Panc1 (cell line): ENCODE data around the gene RIMS1. TPM values are rescaled to one million over a fixed set of nuclear protein-coding genes. Genes with fewer than 3 reads are reported as not detected.

Source experiments
- ATAC-seq: fragments of 200-7000 bp; cut with Tn5 transposase; 2 replicates; pipeline ENCODE4 v1.9.1; 2020; ENCODE audit warnings: mild to moderate bottlenecking, moderate library complexity
- BruUV-seq: library from RNA; stranded (reverse); fragments of 400-500 nt; replicated peaks from 2 replicates; lab custom pipeline; 2021; lab: Mats Ljungman, UMichigan
- CTCF ChIA-PET: fragments of 300-600 bp; sonication (Branson Sonifier 250); formaldehyde crosslinking; loops from one replicate; lab custom pipeline; 2022; ENCODE audit warnings: antibody characterized with exemption; lab: Charles Lee
- POLR2A ChIA-PET: fragments of 300-600 bp; sonication (Branson Sonifier 250); formaldehyde crosslinking; loops from one replicate; lab custom pipeline; 2022; ENCODE audit warnings: antibody characterized with exemption; lab: Charles Lee
- DNase-seq: peaks from one replicate; pipeline ENCODE4 v3.0.0-alpha.2; 2010; ENCODE audit warnings: low read depth, low spot score
- H3K27ac ChIP-seq: 2 replicates; pipeline ENCODE4 v1.5.1; 2011; ENCODE audit warnings: mild to moderate bottlenecking, low read length, inconsistent platforms
- H3K27me3 ChIP-seq: fragments of 200-500 bp; sonication (Bioruptor generic); 2 replicates; pipeline ENCODE4 v1.6.0; 2014; ENCODE audit warnings: low read length, inconsistent platforms; ENCODE audit not compliant: control insufficient read depth, insufficient read depth
- H3K36me3 ChIP-seq: fragments of 200-500 bp; sonication (Bioruptor generic); 2 replicates; pipeline ENCODE4 v1.5.1; 2014; ENCODE audit warnings: inconsistent platforms, mild to moderate bottlenecking, low read length, moderate library complexity; ENCODE audit not compliant: control insufficient read depth, insufficient read depth
- H3K4me1 ChIP-seq: 2 replicates; pipeline ENCODE4 v1.5.1; 2011; ENCODE audit warnings: inconsistent platforms, mild to moderate bottlenecking, low read length, moderate library complexity; ENCODE audit not compliant: control insufficient read depth, insufficient read depth
- H3K4me3 ChIP-seq, 2 experiments: 2 replicates each; pipeline ENCODE4 v1.5.1; 2011 to 2012; ENCODE audit warnings: low read depth in 2 of 2, low read length in 2 of 2, mild to moderate bottlenecking in 2 of 2, inconsistent platforms in 1 of 2, moderate library complexity in 1 of 2
- H3K9me3 ChIP-seq: fragments of 200-500 bp; sonication (Bioruptor generic); 2 replicates; pipeline ENCODE4 v1.5.1; 2014; ENCODE audit warnings: low read depth, mild to moderate bottlenecking, inconsistent platforms, low read length, moderate library complexity; ENCODE audit not compliant: control insufficient read depth, insufficient read depth
- POLR2AphosphoS5 ChIP-seq: IDR thresholded peaks from 2 replicates; pipeline ENCODE4 v1.6.1; 2012; ENCODE audit warnings: mild to moderate bottlenecking, low read depth, low read length, moderate library complexity
- SIN3A ChIP-seq: IDR thresholded peaks from 2 replicates; pipeline ENCODE4 v1.6.1; 2012; ENCODE audit warnings: low read depth, mild to moderate bottlenecking, low read length, moderate library complexity, borderline replicate concordance; ENCODE audit not compliant: insufficient read depth
- TCF7L2 ChIP-seq: IDR thresholded peaks from 2 replicates; pipeline ENCODE4 v1.6.1; 2011; ENCODE audit warnings: mild to moderate bottlenecking, low read depth, low read length, inconsistent platforms
- in situ Hi-C: cut with HindIII; loops from 2 replicates; pipeline ENCODE4 v1.10.0; 2016; ENCODE audit warnings: low sequenced_read_pairs, low pct_unique_long_range_greater_than_20kb
- intact Hi-C: fragments of 100-400 bp; cut with micrococcal nuclease; formaldehyde crosslinking; loops from one replicate; pipeline ENCODE4 v1.10.0; 2022; ENCODE audit not compliant: unreplicated experiment
- total RNA-seq: library from RNA; stranded (reverse); gene quantifications from one replicate; pipeline ENCODE4 v1.2.1, GENCODE V29; 2021; ENCODE audit not compliant: unreplicated experiment
- TF ChIP-seq, protein P1 (sequence below), 2 experiments: IDR thresholded peaks; 2 replicates each; pipeline ENCODE4 v1.6.1; 2011 to 2012; ENCODE audit warnings: low read depth in 2 of 2, control low read depth in 1 of 2, low read length in 1 of 2, mild to moderate bottlenecking in 1 of 2, moderate library complexity in 1 of 2; ENCODE audit not compliant: insufficient read depth in 1 of 2
- TF ChIP-seq, protein P2 (sequence below): fragments of 450-650 bp; IDR thresholded peaks from 2 replicates; pipeline ENCODE4 v1.5.1; 2017; ENCODE audit warnings: mild to moderate bottlenecking

RIMS1 gene
- total RNA-seq, 1 experiment from 2014 or later = 0.18 TPM

DNA sequence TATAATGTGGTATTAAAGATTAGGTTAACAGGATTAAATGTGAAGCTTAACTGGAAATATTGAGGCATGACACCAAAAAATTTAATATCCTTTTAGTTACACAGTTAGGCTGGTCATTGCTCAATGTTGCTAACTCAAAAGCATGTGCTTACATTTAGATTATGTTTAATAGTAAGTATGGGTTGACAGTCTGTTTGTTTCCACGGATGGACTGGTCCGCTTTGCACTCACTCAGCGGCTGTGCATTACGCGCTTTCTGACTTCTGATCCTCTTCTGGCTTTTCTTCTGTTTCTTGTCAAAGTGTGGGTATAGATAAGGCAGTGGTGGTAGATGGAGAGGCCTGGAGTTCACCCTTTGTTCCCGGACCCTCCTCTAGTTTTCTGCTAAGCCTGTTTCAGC lies 174.9 kb downstream of the RIMS1 start:
- BruUV-seq = no TSS peak
- intact Hi-C loops = no loop called here
- no peak for TF ChIP-seq POLR2AphosphoS5
- TF ChIP-seq TCF7L2 = no peak
- TF ChIP-seq, protein P1, sequence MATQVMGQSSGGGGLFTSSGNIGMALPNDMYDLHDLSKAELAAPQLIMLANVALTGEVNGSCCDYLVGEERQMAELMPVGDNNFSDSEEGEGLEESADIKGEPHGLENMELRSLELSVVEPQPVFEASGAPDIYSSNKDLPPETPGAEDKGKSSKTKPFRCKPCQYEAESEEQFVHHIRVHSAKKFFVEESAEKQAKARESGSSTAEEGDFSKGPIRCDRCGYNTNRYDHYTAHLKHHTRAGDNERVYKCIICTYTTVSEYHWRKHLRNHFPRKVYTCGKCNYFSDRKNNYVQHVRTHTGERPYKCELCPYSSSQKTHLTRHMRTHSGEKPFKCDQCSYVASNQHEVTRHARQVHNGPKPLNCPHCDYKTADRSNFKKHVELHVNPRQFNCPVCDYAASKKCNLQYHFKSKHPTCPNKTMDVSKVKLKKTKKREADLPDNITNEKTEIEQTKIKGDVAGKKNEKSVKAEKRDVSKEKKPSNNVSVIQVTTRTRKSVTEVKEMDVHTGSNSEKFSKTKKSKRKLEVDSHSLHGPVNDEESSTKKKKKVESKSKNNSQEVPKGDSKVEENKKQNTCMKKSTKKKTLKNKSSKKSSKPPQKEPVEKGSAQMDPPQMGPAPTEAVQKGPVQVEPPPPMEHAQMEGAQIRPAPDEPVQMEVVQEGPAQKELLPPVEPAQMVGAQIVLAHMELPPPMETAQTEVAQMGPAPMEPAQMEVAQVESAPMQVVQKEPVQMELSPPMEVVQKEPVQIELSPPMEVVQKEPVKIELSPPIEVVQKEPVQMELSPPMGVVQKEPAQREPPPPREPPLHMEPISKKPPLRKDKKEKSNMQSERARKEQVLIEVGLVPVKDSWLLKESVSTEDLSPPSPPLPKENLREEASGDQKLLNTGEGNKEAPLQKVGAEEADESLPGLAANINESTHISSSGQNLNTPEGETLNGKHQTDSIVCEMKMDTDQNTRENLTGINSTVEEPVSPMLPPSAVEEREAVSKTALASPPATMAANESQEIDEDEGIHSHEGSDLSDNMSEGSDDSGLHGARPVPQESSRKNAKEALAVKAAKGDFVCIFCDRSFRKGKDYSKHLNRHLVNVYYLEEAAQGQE (IDR thresholded peaks at IDR 0.05; ENCODE audit: insufficient read depth in 1 of 2, low read depth in 2 of 2, low read length in 1 of 2) = no peak
- TF ChIP-seq, protein P2, sequence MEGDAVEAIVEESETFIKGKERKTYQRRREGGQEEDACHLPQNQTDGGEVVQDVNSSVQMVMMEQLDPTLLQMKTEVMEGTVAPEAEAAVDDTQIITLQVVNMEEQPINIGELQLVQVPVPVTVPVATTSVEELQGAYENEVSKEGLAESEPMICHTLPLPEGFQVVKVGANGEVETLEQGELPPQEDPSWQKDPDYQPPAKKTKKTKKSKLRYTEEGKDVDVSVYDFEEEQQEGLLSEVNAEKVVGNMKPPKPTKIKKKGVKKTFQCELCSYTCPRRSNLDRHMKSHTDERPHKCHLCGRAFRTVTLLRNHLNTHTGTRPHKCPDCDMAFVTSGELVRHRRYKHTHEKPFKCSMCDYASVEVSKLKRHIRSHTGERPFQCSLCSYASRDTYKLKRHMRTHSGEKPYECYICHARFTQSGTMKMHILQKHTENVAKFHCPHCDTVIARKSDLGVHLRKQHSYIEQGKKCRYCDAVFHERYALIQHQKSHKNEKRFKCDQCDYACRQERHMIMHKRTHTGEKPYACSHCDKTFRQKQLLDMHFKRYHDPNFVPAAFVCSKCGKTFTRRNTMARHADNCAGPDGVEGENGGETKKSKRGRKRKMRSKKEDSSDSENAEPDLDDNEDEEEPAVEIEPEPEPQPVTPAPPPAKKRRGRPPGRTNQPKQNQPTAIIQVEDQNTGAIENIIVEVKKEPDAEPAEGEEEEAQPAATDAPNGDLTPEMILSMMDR = no peak
- TF ChIP-seq SIN3A = no peak
- POLR2A ChIA-PET = no interaction called here
- no peak overlapping the region for H3K4me3 ChIP-seq
- H3K27ac ChIP-seq = no peak overlapping the region
- no peaks in the 10 kb centered on the region for H3K9me3 ChIP-seq
- ATAC-seq (no peak), DNase-seq (no peak)
- in situ Hi-C loops = no loop called here
- peaks cover 5% of the 10 kb centered on the region; the same call in 1 of the 2 replicates for H3K27me3 ChIP-seq
- no peaks in the 10 kb centered on the region for H3K36me3 ChIP-seq
- no peaks in the 10 kb centered on the region for H3K4me1 ChIP-seq
- CTCF ChIA-PET = no interaction called here

DNA sequence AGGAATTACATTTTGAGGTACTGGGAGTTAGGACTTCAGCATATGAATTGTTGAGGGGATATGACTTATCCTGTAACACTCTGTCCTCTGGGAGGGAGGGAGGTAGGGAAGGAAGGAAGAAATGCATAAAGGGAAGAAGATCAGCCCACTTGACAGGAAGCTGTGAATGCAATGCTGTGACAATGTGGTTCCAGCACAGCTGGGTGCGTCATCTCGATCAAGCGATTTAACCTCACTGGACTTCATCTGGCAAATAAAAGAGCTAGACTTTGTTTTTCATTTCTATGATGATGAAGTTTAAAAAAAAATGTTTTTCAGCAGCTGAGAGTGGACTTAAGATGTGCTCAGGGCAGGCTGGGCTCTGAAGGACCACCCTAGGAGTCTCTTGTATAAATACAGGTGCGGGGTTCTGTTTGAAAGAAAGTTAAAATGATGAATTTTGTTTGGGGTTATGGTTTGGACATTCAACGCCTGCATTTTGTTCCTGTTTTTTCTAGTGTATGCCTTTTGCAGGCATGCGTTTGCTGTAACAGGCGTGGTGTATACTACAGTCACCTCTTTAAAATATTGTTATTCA lies 178.1 kb downstream of the RIMS1 start:
- H3K4me3 ChIP-seq = no peak overlapping the region
- H3K27me3 ChIP-seq = peaks cover 3% of the 10 kb centered on the region; the same call in 1 of the 2 replicates
- in situ Hi-C loops (no loop called here), intact Hi-C loops (no loop called here)
- no peaks in the 10 kb centered on the region for H3K4me1 ChIP-seq
- DNase-seq (no peak), ATAC-seq (no peak)
- no peaks in the 10 kb centered on the region for H3K36me3 ChIP-seq
- TF ChIP-seq, protein P2 = no peak
- TF ChIP-seq POLR2AphosphoS5 (no peak), TCF7L2 (no peak), SIN3A (no peak)
- TF ChIP-seq, protein P1 (IDR thresholded peaks at IDR 0.05; ENCODE audit: insufficient read depth in 1 of 2, low read depth in 2 of 2, low read length in 1 of 2) = no peak
- H3K27ac ChIP-seq = no peak overlapping the region
- CTCF ChIA-PET = no interaction called here
- POLR2A ChIA-PET = no interaction called here
- H3K9me3 ChIP-seq = no peaks in the 10 kb centered on the region
- no TSS peak for BruUV-seq
